Body of pancreas (tissue), 4 donors: ENCODE measurements around the gene CDH4.

Experiments used
- POLR2A ChIP-seq, 3 donors: fragments of 450-650 bp; IDR thresholded peaks; one replicate each; pipeline ENCODE4 v1.6.1; 2016; ENCODE audit warnings: antibody characterized with exemption in 3 of 3, mild to moderate bottlenecking in 2 of 3
- TF ChIP-seq, protein P1 (sequence below), 7 experiments: fragments of 450-650 bp in 4 of 7; fragments of 200-600 bp in 3 of 7; sonication (generic) in 3 of 7; IDR thresholded peaks; one replicate each; pipeline ENCODE4 v1.5.1; 2016 to 2019; ENCODE audit warnings: antibody characterized with exemption in 7 of 7

DNA sequence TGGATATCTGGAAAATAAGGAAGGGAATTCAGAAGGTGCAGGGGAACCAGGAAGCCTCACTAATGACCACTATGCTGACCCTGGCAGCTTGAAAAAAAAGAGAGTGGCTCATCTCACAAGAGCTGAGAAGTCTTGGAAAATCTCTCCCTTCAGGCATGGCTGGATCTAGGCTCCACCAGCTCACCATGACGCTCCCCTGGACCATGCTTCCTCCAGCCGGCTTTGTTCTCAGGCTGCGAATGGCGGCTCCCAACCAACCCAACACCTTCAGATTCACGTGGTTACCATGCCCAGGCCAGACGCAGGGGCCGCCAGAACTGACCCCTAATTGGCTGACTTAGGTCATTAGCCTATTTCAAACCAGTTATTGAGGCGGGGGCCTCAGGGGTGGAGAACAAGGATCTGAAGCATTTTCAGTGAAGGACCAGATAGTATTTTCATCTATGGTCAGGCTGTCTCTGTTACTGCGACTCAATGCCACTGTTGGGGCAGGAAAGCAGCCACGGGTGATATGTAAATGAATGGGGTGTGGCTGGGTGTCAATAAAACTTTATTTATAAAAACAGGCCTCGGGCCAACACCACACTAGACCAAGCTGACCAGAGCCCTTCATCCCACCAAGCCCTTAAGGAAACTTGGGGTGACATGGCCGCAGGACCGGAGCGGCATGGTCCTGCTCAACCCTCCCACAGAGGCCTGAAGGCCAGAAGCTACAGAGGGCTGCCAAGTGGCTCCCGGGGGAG is 653.9 kb downstream of the CDH4 start:
- TF ChIP-seq, protein P1, sequence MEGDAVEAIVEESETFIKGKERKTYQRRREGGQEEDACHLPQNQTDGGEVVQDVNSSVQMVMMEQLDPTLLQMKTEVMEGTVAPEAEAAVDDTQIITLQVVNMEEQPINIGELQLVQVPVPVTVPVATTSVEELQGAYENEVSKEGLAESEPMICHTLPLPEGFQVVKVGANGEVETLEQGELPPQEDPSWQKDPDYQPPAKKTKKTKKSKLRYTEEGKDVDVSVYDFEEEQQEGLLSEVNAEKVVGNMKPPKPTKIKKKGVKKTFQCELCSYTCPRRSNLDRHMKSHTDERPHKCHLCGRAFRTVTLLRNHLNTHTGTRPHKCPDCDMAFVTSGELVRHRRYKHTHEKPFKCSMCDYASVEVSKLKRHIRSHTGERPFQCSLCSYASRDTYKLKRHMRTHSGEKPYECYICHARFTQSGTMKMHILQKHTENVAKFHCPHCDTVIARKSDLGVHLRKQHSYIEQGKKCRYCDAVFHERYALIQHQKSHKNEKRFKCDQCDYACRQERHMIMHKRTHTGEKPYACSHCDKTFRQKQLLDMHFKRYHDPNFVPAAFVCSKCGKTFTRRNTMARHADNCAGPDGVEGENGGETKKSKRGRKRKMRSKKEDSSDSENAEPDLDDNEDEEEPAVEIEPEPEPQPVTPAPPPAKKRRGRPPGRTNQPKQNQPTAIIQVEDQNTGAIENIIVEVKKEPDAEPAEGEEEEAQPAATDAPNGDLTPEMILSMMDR (IDR thresholded peaks at IDR 0.05): no peak
- no peak for TF ChIP-seq POLR2A (IDR thresholded peaks at IDR 0.05)
